HCEC 1CT (cell line): ENCODE results near the gene VPS8.

Source experiments
- DNase-seq: peaks from one replicate; pipeline ENCODE4 v3.0.0-alpha.2; 2017

Gene VPS8, protein sequence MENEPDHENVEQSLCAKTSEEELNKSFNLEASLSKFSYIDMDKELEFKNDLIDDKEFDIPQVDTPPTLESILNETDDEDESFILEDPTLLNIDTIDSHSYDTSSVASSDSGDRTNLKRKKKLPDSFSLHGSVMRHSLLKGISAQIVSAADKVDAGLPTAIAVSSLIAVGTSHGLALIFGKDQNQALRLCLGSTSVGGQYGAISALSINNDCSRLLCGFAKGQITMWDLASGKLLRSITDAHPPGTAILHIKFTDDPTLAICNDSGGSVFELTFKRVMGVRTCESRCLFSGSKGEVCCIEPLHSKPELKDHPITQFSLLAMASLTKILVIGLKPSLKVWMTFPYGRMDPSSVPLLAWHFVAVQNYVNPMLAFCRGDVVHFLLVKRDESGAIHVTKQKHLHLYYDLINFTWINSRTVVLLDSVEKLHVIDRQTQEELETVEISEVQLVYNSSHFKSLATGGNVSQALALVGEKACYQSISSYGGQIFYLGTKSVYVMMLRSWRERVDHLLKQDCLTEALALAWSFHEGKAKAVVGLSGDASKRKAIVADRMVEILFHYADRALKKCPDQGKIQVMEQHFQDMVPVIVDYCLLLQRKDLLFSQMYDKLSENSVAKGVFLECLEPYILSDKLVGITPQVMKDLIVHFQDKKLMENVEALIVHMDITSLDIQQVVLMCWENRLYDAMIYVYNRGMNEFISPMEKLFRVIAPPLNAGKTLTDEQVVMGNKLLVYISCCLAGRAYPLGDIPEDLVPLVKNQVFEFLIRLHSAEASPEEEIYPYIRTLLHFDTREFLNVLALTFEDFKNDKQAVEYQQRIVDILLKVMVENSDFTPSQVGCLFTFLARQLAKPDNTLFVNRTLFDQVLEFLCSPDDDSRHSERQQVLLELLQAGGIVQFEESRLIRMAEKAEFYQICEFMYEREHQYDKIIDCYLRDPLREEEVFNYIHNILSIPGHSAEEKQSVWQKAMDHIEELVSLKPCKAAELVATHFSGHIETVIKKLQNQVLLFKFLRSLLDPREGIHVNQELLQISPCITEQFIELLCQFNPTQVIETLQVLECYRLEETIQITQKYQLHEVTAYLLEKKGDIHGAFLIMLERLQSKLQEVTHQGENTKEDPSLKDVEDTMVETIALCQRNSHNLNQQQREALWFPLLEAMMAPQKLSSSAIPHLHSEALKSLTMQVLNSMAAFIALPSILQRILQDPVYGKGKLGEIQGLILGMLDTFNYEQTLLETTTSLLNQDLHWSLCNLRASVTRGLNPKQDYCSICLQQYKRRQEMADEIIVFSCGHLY (N-terminal part only)

DNA sequence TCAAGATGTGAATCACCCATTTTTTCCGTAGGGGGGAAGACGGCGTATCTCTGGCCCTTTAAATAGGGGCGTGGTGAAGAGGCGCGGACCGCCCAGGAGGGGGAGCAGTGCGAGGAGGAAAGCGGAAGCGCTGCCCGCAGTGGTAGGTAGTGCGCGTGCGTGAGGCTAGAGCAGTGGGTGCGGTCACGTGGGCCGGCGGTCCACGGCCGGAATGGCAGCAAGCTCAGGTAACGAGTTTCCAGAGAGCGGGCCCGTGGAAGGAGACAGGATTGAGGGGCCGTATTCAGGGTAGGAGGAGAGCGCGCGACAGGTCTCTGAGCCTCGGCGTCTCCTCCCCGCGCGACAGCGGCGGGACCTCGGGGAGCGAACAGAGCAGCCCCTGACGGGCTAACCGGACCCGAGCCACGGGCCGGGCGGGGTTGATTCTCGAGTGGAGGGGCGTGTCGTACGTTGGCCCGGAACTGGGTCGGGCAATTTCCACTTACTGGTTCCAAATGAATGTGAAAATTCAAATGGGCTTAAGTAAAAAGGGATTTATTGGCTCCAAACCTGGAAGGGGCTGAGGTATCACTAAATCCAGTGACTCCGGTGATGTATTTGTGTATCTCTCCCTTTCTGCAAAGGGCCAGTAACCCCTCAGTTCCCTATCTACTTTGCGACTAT, at the start of gene VPS8:
VPS8 (plus strand) TSS at position 168 of the 663 bp plus-strand sequence. CDS start 12,467 bp downstream, outside the sequence.
- peak; percentile 94 for DNase-seq

DNA sequence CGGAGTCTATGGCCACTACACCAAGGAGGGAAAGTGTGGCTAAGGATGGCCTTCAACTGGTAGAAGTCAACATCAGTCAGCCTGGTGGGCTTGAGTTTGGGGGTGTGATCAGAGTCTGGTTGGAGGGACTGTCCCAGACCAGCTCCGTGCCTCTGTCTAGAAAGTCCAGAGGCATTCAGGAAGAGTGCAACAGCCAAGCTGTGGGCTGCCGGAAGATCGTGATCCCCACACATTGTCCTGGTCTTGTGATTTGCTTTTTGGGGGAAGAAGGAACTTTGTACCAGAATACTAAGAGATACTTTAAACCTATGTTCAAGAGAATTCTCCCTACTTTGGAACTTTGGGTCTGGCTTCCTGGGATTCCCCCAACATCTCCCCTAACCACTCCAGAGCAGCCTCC, 47.8 kb upstream of the VPS8 start:
- DNase-seq: no peak

DNA sequence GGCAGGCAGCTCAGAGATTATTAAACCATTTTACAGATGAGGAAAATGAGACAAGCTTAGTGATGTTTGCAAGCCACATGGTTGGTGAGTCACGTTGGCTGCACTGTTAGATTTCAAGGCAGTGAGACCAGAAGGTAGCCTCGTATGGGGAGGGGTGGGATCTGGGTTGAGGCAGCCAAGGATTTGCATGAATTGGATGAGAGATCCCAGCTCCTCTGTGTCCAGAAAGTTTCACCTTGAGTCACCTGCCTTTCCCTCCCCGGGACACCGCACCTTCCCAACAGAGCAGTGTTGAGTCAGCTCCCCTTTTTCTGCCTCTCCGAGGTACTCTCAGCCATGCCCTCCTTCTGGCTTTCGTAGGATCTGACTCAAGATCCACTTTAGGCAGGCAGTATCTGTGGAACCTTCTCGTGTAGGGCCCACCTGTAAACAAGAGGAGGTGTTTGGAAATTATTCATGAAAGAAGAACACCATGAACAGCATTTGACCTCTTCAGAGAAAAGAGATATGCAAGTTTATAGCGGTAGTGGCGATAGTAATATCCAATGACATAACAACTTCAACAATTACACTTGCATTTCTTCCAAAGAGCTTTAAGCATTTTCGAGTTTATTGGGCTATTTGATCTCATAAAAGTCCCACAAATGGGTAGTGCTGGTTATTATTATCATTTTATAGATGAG, 46.8 kb upstream of the VPS8 start:
- DNase-seq: no peak

DNA sequence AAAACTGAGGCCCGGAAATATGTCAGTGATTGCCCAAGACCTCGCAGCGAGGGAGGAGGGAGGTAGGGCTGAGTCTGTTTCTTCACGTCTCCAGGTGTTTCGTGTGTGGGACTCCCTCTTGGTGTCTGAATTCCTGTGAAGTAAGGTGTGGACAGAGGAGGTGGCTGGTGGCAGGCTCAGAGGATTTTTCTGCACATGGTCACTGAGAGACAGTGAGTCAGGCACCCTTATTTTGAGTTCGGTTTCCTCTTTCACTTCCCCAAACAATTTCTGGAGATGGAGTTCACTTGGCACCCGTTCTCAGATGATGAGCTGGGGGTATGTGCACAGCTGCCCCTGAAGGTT, 46.3 kb upstream of the VPS8 start:
- DNase-seq: no peak

DNA sequence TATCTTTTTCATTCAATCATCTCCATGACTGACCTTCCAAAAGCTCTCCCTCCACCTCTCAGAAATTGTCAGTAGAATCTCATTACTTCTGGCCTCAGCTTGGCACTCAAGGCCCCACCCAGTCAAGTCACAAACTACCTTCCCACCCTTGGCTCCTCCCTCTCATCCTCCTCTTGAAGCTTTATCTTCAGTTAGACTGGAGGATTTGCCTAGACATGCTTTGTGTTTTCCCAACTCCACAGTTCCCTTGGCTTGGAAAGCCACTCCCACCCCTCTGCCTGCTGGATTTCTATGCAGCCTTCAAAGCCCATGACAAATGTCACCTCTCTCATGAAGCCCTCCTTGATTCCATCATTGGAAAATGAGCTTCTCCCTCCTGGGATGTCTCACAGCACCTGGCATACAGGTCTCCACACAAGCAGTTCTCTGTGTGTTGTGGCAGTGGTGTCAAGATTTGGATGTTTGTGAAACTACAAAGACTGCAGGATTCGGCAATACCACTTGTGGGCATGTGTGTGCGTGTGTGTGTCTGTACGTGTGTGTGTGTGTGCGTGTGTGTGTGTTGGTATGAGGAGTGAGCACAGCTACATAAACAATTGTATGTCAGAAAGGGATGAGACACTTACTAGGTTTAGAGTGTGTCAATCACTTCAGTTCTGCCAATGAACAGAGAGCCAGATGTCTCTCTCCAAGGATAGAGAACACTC, 45.3 kb upstream of the VPS8 start:
- DNase-seq: no peak

DNA sequence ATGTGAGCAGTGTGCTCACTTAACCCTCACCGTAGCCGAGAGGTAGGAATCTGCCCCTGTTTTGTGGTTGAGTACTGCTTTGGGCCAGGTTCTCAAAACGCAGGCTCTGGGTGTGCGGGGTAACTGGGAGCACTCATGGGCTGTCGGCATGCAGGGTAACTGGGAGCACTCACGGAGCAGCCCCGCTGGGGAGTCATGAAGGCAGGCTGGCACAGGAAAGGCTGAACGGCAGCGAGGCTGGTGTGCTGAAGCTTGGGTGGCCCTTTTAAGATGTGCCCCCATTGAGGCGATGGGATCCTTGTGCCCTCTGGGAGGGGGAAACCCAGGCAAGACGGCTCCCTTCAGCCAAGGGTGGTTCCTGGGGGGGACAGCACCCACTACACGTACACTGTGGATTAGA, 44.6 kb upstream of the VPS8 start:
- no peak for DNase-seq

DNA sequence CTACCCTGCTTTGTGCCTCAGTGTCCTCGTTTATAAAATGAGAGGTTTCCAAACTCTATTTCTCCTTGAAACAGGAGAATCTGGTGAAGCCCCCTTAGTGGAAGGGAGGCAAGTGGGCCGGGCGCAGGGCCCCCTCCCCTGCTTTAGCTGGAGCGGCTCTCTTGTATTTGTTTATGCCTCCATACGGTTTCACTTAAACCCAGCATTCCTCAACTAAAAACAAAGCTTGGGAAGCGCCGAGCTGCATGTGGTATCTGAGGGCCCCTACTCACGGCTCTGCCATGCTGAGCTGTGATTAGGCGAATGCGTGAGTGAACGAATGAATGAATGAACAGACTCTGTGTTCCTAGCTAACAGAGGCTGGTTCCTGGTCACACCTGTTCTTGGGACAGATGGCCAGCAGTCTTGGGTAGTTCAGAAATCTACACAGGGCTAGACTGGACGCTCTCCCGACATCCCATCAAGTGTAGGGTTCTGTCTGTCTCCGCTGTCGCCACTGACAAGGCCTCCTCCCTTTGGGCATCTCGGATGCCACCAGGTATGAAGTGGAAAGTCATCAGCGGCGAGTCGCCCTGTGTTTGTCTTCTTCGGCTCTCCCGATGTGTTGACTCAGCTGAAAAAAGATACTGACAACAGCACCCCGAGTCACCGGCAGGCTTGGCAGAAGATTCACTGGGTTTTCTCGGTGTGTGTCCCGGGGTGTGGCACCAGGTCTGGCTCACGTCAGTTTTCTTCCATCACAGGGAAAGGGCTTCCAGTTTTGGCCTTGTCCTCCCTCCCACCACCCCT, 42.4 kb upstream of the VPS8 start:
- DNase-seq: no peak

DNA sequence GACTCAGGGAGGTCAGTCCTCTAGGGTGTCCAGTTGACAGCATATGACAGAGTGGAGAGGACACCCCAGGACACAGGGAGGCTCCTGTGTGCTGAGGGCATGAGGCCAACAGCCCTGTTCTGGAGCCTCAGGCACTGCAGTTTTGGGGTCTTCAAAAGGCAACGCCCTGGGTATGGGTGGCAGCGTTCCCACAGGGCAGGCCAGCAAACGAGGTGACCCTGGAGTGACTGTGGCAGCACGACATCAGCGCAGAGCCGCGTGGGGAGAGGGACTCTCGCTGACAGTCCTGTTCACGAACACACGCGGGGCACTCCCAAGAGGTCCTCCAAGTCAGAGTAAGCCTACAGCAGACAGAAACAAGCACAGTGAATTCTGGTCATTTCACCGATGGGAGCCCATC, 41.4 kb upstream of the VPS8 start:
- no peak for DNase-seq

DNA sequence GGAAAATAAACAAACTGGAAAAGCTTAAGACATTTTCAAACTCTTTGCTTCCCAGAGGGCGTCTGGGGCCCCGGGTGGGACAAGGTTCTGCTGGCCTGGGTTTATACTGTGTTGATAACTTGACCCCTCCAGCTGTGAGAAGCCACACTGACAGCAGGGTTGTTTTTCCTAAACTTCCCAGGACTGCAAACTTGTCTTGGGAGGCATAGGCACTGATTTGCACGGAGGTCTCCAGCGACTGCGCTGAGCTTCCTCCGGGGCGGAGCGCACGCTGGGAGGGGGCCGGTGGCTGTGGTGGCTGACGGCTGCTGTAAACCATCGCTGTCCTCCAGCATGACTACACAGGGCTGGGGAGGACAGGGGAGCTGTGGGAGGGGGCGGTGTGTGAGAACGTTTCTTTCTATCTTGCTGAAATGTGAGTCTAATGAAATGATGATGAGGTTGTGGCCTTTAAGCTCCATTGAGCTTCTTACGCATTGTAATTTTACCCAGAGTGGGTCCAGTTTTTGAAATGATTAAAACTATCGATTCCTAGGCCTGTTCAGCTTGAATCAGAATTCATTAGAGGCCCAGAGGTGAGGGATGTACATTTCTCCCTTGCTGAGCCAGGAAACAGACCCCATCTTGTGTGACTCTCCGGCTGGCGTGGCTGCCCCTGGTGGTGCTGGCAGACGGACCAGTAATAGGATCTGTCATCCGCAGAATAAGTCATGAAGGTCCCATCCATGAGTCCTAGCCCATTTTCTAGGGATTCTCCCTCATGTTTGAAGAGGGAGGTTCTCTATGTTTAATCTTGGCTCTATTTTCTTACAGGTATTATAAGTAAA, 40.5 kb upstream of the VPS8 start:
- no peak for DNase-seq

DNA sequence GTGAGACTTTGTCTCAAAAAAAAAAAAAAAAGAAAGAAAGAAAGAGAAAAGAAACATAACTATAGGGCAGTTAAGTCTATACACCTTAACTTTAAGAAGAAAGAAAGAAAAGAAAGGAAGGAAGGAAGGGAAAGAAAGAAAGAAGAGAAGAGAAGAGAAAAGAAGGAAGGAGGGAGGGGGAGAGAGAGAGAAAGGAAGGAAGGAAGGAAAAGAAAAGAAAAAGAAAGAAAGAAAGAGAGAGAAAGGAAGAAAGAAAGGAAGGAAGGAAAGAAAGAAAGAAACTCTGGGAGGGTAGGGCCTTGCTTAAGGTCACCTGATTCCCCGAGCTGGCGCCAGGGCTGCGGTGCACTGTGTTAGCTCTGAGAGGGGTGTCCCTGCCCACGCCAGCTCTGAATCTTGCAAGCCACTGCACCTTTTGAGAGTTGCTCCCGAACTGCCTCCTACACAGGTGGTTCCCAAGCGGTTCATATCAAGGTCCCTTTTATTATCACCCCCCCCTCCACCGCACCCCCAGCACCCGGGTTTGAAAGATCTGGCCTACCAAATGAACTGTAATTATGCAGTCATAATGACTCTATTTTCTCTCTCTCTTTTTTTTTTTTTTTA, 39.2 kb upstream of the VPS8 start:
- DNase-seq: no peak

DNA sequence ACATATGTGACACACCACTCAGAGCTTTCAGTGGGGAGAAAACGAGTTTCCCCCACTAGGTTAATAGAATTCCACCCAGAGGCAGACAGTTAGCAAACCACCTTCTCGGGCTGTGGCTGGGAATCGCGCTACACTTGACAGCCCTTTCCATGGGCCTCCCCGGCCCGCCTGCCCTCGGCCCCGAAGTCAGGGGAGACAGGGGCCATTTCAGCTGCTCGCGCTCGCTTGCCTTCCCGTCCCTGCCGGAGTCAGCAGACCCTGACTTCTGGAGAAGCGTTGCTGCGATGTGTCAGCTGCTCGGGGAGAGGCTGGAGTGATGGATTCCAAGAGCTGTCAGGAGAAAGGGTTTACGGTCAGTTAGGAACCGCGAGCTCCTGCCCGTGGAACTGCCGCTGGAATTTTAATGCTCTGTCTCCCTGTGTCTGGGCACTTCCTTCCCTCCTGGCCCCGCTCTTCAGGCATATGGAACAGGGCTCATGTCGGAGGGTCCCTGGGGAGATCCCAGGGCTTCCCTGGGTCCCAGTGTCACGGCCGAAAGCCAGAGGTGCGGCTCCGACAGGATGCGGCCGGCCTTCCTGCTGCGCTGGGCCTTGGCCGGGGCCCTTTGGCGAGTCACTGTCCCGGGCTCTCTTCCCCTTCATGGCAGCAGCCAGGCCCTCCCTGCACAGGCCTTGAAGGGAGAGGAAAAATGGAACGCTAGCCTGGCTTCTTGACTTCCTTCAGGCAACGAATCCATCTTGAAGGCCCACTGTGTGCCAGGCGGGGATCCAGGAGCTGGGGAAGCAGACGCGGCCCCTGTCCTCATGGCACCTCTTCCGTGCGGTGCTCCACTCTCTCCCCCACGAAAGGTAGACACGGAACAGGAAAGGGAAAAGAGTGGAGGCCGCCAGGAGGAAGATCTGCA, 38.4 kb upstream of the VPS8 start:
- no peak for DNase-seq

DNA sequence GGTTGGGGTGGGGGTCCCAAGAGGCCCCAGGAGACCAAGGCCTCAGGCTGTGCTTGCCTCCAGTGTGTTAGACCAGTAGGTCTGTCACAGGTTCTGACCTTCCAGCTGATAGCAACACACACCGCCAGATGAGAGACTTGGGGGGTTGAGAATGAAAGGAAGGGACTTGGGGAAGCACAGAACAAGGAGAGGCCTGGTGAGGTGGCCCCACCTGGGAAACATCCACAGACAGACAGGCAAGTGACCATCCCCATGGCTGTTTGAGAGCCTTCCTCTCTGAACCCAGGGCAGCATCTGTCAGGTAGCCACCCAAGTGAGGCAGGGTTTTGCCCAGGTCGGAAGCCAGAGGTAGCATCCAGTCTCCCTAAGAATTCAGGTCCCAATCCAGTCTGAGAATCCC, 35.0 kb upstream of the VPS8 start:
- no peak for DNase-seq

DNA sequence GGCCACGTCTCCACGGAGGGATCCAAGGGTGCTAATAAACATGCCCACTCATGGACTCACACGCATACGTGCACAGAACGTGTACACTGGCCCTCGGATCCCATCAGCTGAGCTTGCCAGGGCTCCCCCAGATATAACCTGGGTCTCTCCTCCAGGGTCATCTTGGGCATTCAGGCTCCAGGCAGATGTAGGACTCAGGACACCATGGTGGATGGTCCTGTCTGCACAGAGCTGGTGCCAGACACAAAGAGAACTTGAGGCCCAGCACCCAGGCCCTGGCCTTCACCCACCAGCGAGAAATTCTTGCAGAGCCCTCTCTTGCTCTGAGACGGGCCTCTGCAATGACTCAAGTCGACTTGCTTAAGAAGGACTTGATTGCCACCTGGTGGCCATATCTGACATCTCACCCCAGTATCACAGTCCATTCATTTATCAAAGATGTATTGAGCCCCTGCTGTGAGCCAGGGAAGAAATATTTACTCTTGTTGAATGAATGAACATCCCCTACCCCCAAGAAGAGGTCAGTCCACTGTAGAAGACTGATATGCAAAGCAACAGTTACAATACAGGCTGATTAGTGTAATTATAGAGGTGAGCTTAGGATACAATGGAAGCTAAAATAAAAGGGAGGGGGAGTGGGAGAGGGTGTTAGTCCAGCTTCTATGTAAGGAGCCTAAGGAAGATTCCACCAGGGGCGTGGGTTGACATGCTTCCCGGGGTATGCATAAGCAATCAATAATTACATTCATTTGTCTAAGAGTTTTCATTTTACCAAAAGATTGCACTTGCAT, 34.2 kb upstream of the VPS8 start:
- DNase-seq: peak; percentile 82

DNA sequence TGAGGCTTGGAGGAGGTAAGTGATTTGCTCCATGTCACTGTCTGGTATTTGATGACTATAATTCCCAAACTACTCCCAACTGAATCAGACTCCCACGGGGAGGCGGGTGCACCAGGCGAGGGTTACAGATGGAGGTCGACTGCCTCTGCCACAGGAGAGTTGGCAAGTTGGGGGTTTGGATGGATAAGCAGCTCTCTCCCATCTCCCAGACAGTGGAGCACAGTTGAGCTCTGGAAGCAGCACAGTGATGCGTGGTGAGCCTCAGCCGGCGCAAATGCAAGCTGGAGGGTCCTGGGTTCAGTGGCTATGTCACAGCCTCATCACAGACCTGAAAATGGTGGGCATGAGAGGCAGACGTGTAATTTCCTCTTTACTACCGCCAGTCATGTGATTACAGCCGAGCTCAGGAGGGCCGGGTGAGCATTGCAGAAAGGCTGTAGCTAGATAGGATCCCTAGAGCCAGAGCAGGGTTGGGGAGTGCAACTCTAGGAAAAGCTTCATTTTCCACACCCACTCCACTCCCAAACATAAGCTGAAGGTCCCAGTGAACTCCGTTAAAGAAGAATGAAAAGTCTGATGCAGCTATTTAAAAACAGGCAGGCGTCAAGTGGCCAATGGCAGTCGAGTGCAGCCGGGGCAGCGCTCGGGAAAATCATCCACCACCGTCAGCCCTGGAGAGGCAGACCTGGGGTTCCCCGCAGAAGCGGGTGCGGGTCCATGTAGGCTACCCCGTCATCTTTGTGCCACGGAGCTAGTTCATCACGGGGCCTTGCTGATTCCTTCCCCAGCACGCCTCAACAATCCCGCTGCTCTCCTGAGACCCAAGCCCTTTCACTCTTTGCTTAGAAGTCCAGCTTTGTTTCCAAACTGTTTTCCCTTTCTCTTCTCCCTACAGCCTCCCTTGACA, 33.3 kb upstream of the VPS8 start:
- no peak for DNase-seq

DNA sequence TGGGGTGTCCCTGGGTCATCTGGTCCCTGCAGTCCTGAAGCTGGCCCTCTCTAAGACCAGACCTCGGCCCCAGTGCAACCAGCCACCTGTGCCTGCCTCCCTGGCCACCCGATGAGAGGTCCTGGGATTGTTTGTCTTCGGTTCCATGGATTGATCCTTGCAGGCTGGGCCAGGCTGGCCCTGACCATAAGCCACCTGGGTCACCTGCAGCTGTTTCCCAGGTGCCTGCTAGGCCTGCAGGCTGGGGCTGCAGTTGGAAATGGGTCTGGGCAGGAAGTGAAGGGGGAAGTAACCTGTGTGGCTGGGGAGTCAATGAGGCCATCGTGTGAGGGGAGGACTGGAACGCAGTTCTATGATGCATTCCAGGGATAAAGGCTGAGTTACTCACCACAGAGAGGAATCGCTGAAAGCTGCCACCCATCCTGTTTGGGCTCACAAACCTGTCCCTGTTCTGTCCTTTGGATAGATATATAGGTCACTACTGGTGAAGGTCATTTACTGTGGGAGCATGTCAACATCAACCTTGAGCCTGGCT, 30.9 kb upstream of the VPS8 start:
- no peak for DNase-seq

DNA sequence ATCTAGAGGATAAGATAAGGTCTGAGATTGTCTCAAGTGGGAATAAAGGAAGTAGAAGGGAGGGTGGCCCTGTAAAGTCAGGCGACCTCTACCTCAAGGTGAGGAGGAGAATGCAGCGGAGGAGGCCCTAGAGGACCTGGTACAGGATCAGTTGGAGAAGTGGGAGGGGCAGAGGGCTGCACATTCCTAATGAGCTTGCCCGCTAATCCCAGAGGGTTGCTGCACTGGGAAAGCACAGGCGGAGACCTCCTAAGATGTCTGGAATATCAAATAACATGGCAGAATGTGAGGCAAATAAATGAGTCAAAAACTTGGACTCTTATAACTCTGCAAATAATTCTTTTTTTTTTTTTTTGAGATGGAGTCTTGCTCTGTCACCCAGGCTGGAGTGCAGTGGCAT, 30.2 kb upstream of the VPS8 start:
- DNase-seq: no peak
